A673 (cell line): ENCODE measurements around the gene CDKN2D.

Source experiments
- EZH2 ChIP-seq: fragments of 200-600 bp; sonication (generic); IDR thresholded peaks from 2 replicates; pipeline ENCODE4 v1.6.1; 2017; ENCODE audit warnings: borderline replicate concordance, low read depth, mild to moderate bottlenecking, mixed read lengths, antibody characterized with exemption, low read length; ENCODE audit not compliant: poor library complexity, severe bottlenecking
- TF ChIP-seq, protein P1 (sequence below): fragments of 300-800, 200-600 bp; sonication (generic); conservative IDR thresholded peaks from 2 replicates; pipeline ENCODE4 v1.5.1; 2017; ENCODE audit warnings: low read depth, mild to moderate bottlenecking, antibody characterized with exemption, low read length, moderate library complexity, mixed read lengths

DNA sequence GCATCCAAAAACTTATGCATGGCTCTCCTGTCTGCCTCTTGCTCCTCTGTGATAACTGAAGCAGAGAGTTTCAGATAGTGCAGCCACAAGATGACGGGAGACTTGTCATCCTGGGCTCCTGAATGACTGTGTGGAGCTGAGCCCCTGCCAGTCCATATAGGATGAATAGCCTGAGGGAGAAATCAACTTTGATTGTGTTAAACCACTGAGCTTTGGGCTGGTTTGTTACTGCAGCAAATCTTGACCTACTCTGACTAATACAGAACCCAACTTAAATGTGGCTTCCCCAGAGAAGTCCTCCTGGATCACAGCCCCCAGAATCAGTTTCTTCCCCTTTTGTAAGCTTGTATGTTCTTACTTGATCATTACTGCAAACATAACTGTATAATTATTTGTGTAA is 36.3 kb downstream of the CDKN2D start:
- TF ChIP-seq, protein P1, sequence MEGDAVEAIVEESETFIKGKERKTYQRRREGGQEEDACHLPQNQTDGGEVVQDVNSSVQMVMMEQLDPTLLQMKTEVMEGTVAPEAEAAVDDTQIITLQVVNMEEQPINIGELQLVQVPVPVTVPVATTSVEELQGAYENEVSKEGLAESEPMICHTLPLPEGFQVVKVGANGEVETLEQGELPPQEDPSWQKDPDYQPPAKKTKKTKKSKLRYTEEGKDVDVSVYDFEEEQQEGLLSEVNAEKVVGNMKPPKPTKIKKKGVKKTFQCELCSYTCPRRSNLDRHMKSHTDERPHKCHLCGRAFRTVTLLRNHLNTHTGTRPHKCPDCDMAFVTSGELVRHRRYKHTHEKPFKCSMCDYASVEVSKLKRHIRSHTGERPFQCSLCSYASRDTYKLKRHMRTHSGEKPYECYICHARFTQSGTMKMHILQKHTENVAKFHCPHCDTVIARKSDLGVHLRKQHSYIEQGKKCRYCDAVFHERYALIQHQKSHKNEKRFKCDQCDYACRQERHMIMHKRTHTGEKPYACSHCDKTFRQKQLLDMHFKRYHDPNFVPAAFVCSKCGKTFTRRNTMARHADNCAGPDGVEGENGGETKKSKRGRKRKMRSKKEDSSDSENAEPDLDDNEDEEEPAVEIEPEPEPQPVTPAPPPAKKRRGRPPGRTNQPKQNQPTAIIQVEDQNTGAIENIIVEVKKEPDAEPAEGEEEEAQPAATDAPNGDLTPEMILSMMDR: no peak
- no peak for TF ChIP-seq EZH2
